Trophoblast cell (in vitro differentiated cells and primary cell): Measurements from ENCODE around the gene GKAP1.

ENCODE experiments used
- DNase-seq, 2 donors: peaks; one replicate each; pipeline ENCODE4 v3.0.0-alpha.2; 2016
- H2AFZ ChIP-seq: 2 replicates; pipeline ENCODE4 v1.6.1; 2013; ENCODE audit warnings: low read length, moderate library complexity, mild to moderate bottlenecking; ENCODE audit not compliant: insufficient read depth, poor library complexity
- H2AK5ac ChIP-seq: 2 replicates; pipeline ENCODE4 v1.6.1; 2013; ENCODE audit warnings: mild to moderate bottlenecking, low read length
- H2BK120ac ChIP-seq: 2 replicates; pipeline ENCODE4 v1.6.1; 2013; ENCODE audit warnings: low read length, mild to moderate bottlenecking, moderate library complexity; ENCODE audit not compliant: insufficient read depth, poor library complexity
- H2BK12ac ChIP-seq: 2 replicates; pipeline ENCODE4 v1.6.1; 2013; ENCODE audit warnings: mild to moderate bottlenecking, low read length, moderate library complexity
- H2BK5ac ChIP-seq: 2 replicates; pipeline ENCODE4 v1.6.1; 2013; ENCODE audit warnings: low read length, low read depth, moderate library complexity, mild to moderate bottlenecking; ENCODE audit not compliant: poor library complexity
- H3K14ac ChIP-seq: 2 replicates; pipeline ENCODE4 v1.6.1; 2013; ENCODE audit warnings: mild to moderate bottlenecking, low read length
- H3K18ac ChIP-seq: 2 replicates; pipeline ENCODE4 v1.6.1; 2013; ENCODE audit warnings: mild to moderate bottlenecking, low read length
- H3K23ac ChIP-seq: 2 replicates; pipeline ENCODE4 v1.6.1; 2013; ENCODE audit warnings: low read length
- H3K27ac ChIP-seq: 2 replicates; pipeline ENCODE4 v1.5.1; 2013; ENCODE audit warnings: low read depth, mild to moderate bottlenecking, inconsistent platforms, low read length, moderate library complexity
- H3K27me3 ChIP-seq: 2 replicates; pipeline ENCODE4 v1.6.1; 2013; ENCODE audit warnings: inconsistent platforms, mild to moderate bottlenecking, low read length, moderate library complexity; ENCODE audit not compliant: insufficient read depth
- H3K36me3 ChIP-seq, 2 experiments: 1 replicate in 1 of 2; 2 replicates in 1 of 2; pipeline ENCODE4 v1.6.1; 2013; ENCODE audit warnings: low read length in 2 of 2, mild to moderate bottlenecking in 2 of 2, moderate library complexity in 1 of 2; ENCODE audit not compliant: insufficient read depth in 2 of 2, control insufficient read depth in 1 of 2
- H3K4ac ChIP-seq: 2 replicates; pipeline ENCODE4 v1.6.1; 2013; ENCODE audit warnings: low read depth, mild to moderate bottlenecking, low read length, moderate library complexity
- H3K4me1 ChIP-seq, 2 experiments: 1 replicate in 1 of 2; 2 replicates in 1 of 2; pipeline ENCODE4 v1.6.1; 2013; ENCODE audit warnings: low read length in 2 of 2, mild to moderate bottlenecking in 2 of 2, moderate library complexity in 1 of 2; ENCODE audit not compliant: insufficient read depth in 2 of 2, control insufficient read depth in 1 of 2
- H3K4me2 ChIP-seq: 2 replicates; pipeline ENCODE4 v1.6.1; 2013; ENCODE audit warnings: inconsistent platforms, mild to moderate bottlenecking, low read length, moderate library complexity
- H3K4me3 ChIP-seq: 2 replicates; pipeline ENCODE4 v1.5.1; 2013; ENCODE audit warnings: mild to moderate bottlenecking, low read depth, low read length, inconsistent platforms
- H3K79me1 ChIP-seq: one replicate; pipeline ENCODE4 v1.6.1; 2013; ENCODE audit warnings: low read length
- H3K79me2 ChIP-seq: 2 replicates; pipeline ENCODE4 v1.6.1; 2013; ENCODE audit warnings: low read length, mild to moderate bottlenecking; ENCODE audit not compliant: control insufficient read depth, insufficient read depth, poor library complexity
- H3K9ac ChIP-seq: 2 replicates; pipeline ENCODE4 v1.6.1; 2013; ENCODE audit warnings: mild to moderate bottlenecking, low read length
- H3K9me3 ChIP-seq: 2 replicates; pipeline ENCODE4 v1.6.1; 2013; ENCODE audit warnings: low read depth, mild to moderate bottlenecking, control low read depth, inconsistent platforms, low read length; ENCODE audit not compliant: insufficient read depth
- H4K12ac ChIP-seq: 2 replicates; pipeline ENCODE4 v1.6.1; 2013; ENCODE audit warnings: low read depth, mild to moderate bottlenecking, low read length, moderate library complexity
- H4K8ac ChIP-seq: 2 replicates; pipeline ENCODE4 v1.6.1; 2013; ENCODE audit warnings: low read depth, mild to moderate bottlenecking, low read length, moderate library complexity
- H4K91ac ChIP-seq: one replicate; pipeline ENCODE4 v1.6.1; 2013; ENCODE audit warnings: low read depth, mild to moderate bottlenecking, low read length, moderate library complexity
- WGBS: extraction: QIAGEN DNeasy Blood & Tissue Kit; methylation state at CpG from one replicate; pipeline ENCODE4 v1.1.7; 2013; ENCODE audit warnings: missing lambda C conversion rate; ENCODE audit not compliant: insufficient read length, insufficient coverage; ENCODE audit errors: extremely low coverage; 5-methylcytosine and 5-hydroxymethylcytosine counted together

GKAP1 gene

GRCh38 chr9:83792746-83793145 is 24.8 kb downstream of the GKAP1 start:
- Histone ChIP-seq H2BK120ac (no peak overlapping the region), H3K4me3 (no peak overlapping the region), H3K27ac (no peak overlapping the region), H3K4me1 (no peaks in the 10 kb centered on the region), H3K4ac (no peak overlapping the region), H3K18ac (no peak overlapping the region), H2AFZ (no peak overlapping the region), H2BK5ac (no peak overlapping the region), H4K91ac (no peak overlapping the region), H3K4me2 (no peak overlapping the region), H2AK5ac (no peak overlapping the region), H3K14ac (no peak overlapping the region), H3K36me3 (no peaks in the 10 kb centered on the region), H3K9ac (no peak overlapping the region), H4K8ac (no peak overlapping the region), H4K12ac (no peak overlapping the region), H2BK12ac (no peak overlapping the region), H3K27me3 (no peaks in the 10 kb centered on the region), H3K23ac (no peak overlapping the region), H3K9me3 (no peaks in the 10 kb centered on the region), H3K79me2 (no peaks in the 10 kb centered on the region), H3K79me1 (no peaks in the 10 kb centered on the region)
- no CpG with 5 or more reads among the region's 1 CpG for WGBS
- DNase-seq: no peak

GRCh38 chr9:83778164-83778563 is 39.4 kb downstream of the GKAP1 start:
- Histone ChIP-seq H3K79me2 (no peaks in the 10 kb centered on the region), H4K91ac (no peak overlapping the region), H2BK12ac (no peak overlapping the region), H4K8ac (no peak overlapping the region), H3K36me3 (no peaks in the 10 kb centered on the region), H3K4me2 (no peak overlapping the region), H2BK5ac (no peak overlapping the region), H3K27me3 (no peaks in the 10 kb centered on the region), H4K12ac (no peak overlapping the region), H3K14ac (no peak overlapping the region), H2AFZ (no peak overlapping the region), H3K79me1 (no peaks in the 10 kb centered on the region), H3K4ac (no peak overlapping the region), H2BK120ac (no peak overlapping the region), H2AK5ac (no peak overlapping the region), H3K23ac (no peak overlapping the region), H3K18ac (no peak overlapping the region), H3K27ac (no peak overlapping the region), H3K4me1 (no peaks in the 10 kb centered on the region), H3K9ac (no peak overlapping the region), H3K9me3 (no peaks in the 10 kb centered on the region), H3K4me3 (no peak overlapping the region)
- no CpG with 5 or more reads among the region's 2 CpGs for WGBS
- no peak for DNase-seq

GRCh38 chr9:83775932-83776331 is 41.6 kb downstream of the GKAP1 start:
- Histone ChIP-seq H3K79me2 (no peaks in the 10 kb centered on the region), H2BK5ac (no peak overlapping the region), H4K91ac (no peak overlapping the region), H2BK12ac (no peak overlapping the region), H3K36me3 (no peaks in the 10 kb centered on the region), H3K4me3 (no peak overlapping the region), H3K14ac (no peak overlapping the region), H3K4ac (no peak overlapping the region), H2BK120ac (no peak overlapping the region), H3K4me1 (no peaks in the 10 kb centered on the region), H3K79me1 (no peaks in the 10 kb centered on the region), H3K9me3 (no peaks in the 10 kb centered on the region), H3K27me3 (no peaks in the 10 kb centered on the region), H3K4me2 (no peak overlapping the region), H3K27ac (no peak overlapping the region), H2AFZ (no peak overlapping the region), H3K18ac (no peak overlapping the region), H4K8ac (no peak overlapping the region), H4K12ac (no peak overlapping the region), H2AK5ac (no peak overlapping the region), H3K23ac (no peak overlapping the region), H3K9ac (no peak overlapping the region)
- DNase-seq: no peak
- no CpG with 5 or more reads among the region's 2 CpGs for WGBS

GRCh38 chr9:83772860-83773259 is 44.7 kb downstream of the GKAP1 start:
- no peak overlapping the region for H3K27ac ChIP-seq
- H4K8ac ChIP-seq: no peak overlapping the region

More at GRCh38 chr9:83772860-83773259, 44.7 kb downstream of the GKAP1 start:
- Histone ChIP-seq H3K27me3 (no peaks in the 10 kb centered on the region), H4K91ac (no peak overlapping the region), H3K36me3 (no peaks in the 10 kb centered on the region), H2BK5ac (no peak overlapping the region), H2AK5ac (no peak overlapping the region), H3K79me1 (no peaks in the 10 kb centered on the region), H3K23ac (no peak overlapping the region), H2AFZ (no peak overlapping the region), H3K4me3 (no peak overlapping the region), H3K4me2 (no peak overlapping the region), H3K18ac (no peak overlapping the region), H3K4me1 (no peaks in the 10 kb centered on the region), H2BK120ac (no peak overlapping the region), H3K9ac (no peak overlapping the region), H3K4ac (no peak overlapping the region), H4K12ac (no peak overlapping the region), H2BK12ac (no peak overlapping the region), H3K14ac (no peak overlapping the region), H3K79me2 (no peaks in the 10 kb centered on the region), H3K9me3 (no peaks in the 10 kb centered on the region)
- no CpG with 5 or more reads among the region's 6 CpGs for WGBS
- no peak for DNase-seq
